Chondrocyte (in vitro differentiated cells): ENCODE data around the gene LTBP1. TPM values are rescaled to one million over a fixed set of nuclear protein-coding genes. Genes with fewer than 3 reads are reported as not detected.

ENCODE experiments used
- DNase-seq: peaks from one replicate; pipeline ENCODE4 v3.0.0; 2021; ENCODE audit warnings: mixed read lengths, low spot score
- H3K27ac Mint-ChIP-seq: one replicate; pipeline ENCODE4 v1.8.0; 2021; ENCODE audit warnings: mild to moderate bottlenecking, moderate library complexity, mixed read lengths; ENCODE audit not compliant: unreplicated experiment
- H3K27me3 Mint-ChIP-seq: 2 replicates; pipeline ENCODE4 v1.8.0; 2021; ENCODE audit warnings: low read depth, mixed read lengths
- H3K36me3 Mint-ChIP-seq: 2 replicates; pipeline ENCODE4 v1.8.0; 2021; ENCODE audit warnings: low read depth, mixed read lengths
- H3K4me1 Mint-ChIP-seq: 2 replicates; pipeline ENCODE4 v1.8.0; 2021; ENCODE audit warnings: low read depth, mild to moderate bottlenecking, mixed read lengths
- H3K4me3 Mint-ChIP-seq: one replicate; pipeline ENCODE4 v1.8.0; 2021; ENCODE audit warnings: mild to moderate bottlenecking, moderate library complexity, mixed read lengths; ENCODE audit not compliant: unreplicated experiment
- H3K9me3 Mint-ChIP-seq: 2 replicates; pipeline ENCODE4 v1.8.0; 2021; ENCODE audit warnings: low read depth, mixed read lengths
- CTCF ChIP-seq: fragments of 200-600 bp; sonication (generic); IDR thresholded peaks from 2 replicates; pipeline ENCODE4 v1.5.0; 2021; ENCODE audit warnings: antibody characterized with exemption, mild to moderate bottlenecking, moderate library complexity
- total RNA-seq: library from RNA; stranded (reverse); gene quantifications from 3 replicates; pipeline ENCODE4 v1.2.1, GENCODE V29; 2021

LTBP1 gene
- total RNA-seq, 1 donor from 2014 or later, result 398 TPM

- no peak for TF ChIP-seq CTCF
- Mint-ChIP-seq H3K4me3 (no peak overlapping the region), H3K4me1 (peaks cover 7% of the 10 kb centered on the region), H3K27ac (no peak overlapping the region), H3K36me3 (peaks cover 23% of the 10 kb centered on the region), H3K27me3 (no peaks in the 10 kb centered on the region), H3K9me3 (no peaks in the 10 kb centered on the region)
- no peak for DNase-seq
Measured at GRCh38 chr2:33196700-33197099, 249.9 kb downstream of the LTBP1 start.

GRCh38 chr2:33197198-33197938 lies 250.6 kb downstream of the LTBP1 start:
- TF ChIP-seq CTCF, result no peak
- Mint-ChIP-seq H3K9me3 (no peaks in the 10 kb centered on the region), H3K27me3 (no peaks in the 10 kb centered on the region), H3K27ac (no peak overlapping the region), H3K4me3 (no peak overlapping the region), H3K4me1 (peaks cover 9% of the 10 kb centered on the region), H3K36me3 (peaks cover 21% of the 10 kb centered on the region)
- DNase-seq, result no peak

- H3K27ac Mint-ChIP-seq, result peak overlapping the region; percentile 69
- H3K4me3 Mint-ChIP-seq, result no peak overlapping the region
- no peaks in the 10 kb centered on the region for H3K27me3 Mint-ChIP-seq
- no peaks in the 10 kb centered on the region for H3K9me3 Mint-ChIP-seq
- H3K4me1 Mint-ChIP-seq, result peaks cover 40% of the 10 kb centered on the region
- TF ChIP-seq CTCF, result no peak
- no peak for DNase-seq
- H3K36me3 Mint-ChIP-seq, result peaks cover 8% of the 10 kb centered on the region
Measured at GRCh38 chr2:33202641-33203522, 256.1 kb downstream of the LTBP1 start.

GRCh38 chr2:33204945-33205344 lies 258.2 kb downstream of the LTBP1 start:
- peaks cover 57% of the 10 kb centered on the region for H3K4me1 Mint-ChIP-seq
- no peaks in the 10 kb centered on the region for H3K9me3 Mint-ChIP-seq

More at GRCh38 chr2:33204945-33205344, 258.2 kb downstream of the LTBP1 start:
- no peak for TF ChIP-seq CTCF
- Mint-ChIP-seq H3K27ac (no peak overlapping the region), H3K27me3 (no peaks in the 10 kb centered on the region), H3K36me3 (peaks cover 5% of the 10 kb centered on the region), H3K4me3 (no peak overlapping the region)
- no peak for DNase-seq
